HUES64 (cell line): ENCODE measurements around the gene TP63.

Experiments
- H3K27ac ChIP-seq: 2 replicates; pipeline ENCODE4 v1.7.0; 2013; ENCODE audit warnings: low read depth, low read length, inconsistent platforms
- H3K27me3 ChIP-seq: 2 replicates; pipeline ENCODE4 v1.6.1; 2013; ENCODE audit warnings: mild to moderate bottlenecking, low read length; ENCODE audit not compliant: insufficient read depth
- H3K36me3 ChIP-seq: 2 replicates; pipeline ENCODE4 v1.6.1; 2013; ENCODE audit warnings: mild to moderate bottlenecking, low read length; ENCODE audit not compliant: insufficient read depth
- H3K4me1 ChIP-seq: 2 replicates; pipeline ENCODE4 v1.6.1; 2013; ENCODE audit warnings: mild to moderate bottlenecking, low read length, moderate library complexity; ENCODE audit not compliant: insufficient read depth
- H3K4me3 ChIP-seq: 2 replicates; pipeline ENCODE4 v1.5.1; 2013; ENCODE audit warnings: mild to moderate bottlenecking, low read length, moderate library complexity
- H3K9ac ChIP-seq: 2 replicates; pipeline ENCODE4 v1.6.1; 2013; ENCODE audit warnings: mild to moderate bottlenecking, low read depth, low read length
- H3K9me3 ChIP-seq: 2 replicates; pipeline ENCODE4 v1.6.1; 2013; ENCODE audit warnings: low read depth, low read length; ENCODE audit not compliant: insufficient read depth
- WGBS: fragments of 150-250, 120-280 bp; methylation state at CpG from one replicate; pipeline ENCODE4 v1.1.7; 2013; ENCODE audit warnings: missing lambda C conversion rate; 5-methylcytosine and 5-hydroxymethylcytosine counted together

TP63 gene

DNA sequence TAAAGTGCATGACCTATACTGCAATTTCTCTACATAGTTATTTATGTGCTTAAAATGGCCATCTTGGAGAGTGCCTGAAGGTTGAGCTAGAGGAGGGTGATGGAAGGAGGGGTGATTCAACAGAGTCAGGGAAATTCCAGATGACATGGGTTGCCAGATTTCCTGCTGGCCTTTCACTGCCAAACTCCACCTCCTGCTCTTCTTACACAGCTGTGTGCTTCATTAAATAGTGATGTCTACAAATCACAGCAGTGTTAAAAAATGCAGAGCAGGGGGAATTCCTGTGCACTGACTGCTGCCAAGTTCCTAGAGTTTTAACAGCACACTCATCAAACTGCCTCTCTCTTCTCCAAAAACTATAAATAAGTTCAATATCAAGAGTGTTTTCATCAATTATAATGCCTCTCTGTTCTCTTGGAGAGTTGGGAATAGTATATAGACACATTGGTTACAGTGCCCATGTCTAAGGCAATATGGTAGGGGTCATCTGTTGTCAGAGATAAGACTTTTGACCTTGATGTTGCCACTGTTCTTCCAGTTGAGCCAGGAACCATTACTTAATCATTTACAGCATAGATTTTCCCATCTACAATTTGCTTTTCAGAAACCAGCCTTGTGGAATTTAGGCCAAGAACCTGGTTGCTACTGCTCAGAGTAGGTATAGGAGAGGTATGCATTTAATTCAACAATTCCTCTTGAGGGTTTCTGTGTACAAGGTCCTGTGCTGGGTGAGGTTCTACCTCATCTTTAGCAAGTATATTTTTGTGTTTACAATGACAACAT, 79.6 kb downstream of the TP63 start:
- Histone ChIP-seq H3K9ac (no peak overlapping the region), H3K4me1 (peaks cover 11% of the 10 kb centered on the region; the same call in 1 of the 2 replicates), H3K4me3 (no peak overlapping the region), H3K36me3 (no peaks in the 10 kb centered on the region), H3K27ac (no peak overlapping the region), H3K27me3 (no peaks in the 10 kb centered on the region), H3K9me3 (no peaks in the 10 kb centered on the region)

DNA sequence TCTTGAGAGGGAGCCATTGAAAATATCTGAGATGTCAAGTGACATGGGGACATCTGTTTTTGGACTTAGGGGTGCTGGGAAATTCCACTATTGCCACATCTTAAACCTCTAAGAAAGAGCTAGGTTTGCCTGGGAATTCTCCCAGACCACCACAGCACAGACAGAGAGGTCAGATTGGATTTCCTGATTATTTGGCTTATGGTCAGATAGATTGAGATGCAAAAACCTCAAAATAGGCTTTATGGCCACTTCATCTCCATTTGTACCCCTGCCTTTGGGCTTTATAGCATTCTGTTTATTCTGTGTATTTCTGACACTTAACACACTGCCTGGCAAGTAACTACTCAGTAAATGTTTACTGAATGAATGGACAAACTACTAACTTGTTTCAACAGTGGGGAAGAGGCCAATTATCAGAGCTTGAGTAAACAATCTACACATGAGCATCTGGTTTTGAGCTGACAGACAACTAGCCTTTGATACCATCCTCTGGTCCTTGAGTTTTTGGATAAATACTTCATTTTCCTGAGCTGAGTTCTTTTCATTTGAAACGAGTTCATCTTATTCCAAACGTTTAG, 81.8 kb downstream of the TP63 start:
- 88% methylated on average over 2 of the region's 2 CpGs for WGBS
- H3K9ac ChIP-seq, result no peak overlapping the region
- no peak overlapping the region for H3K4me3 ChIP-seq

GRCh38 chr3:189714991-189715961, 84.1 kb downstream of the TP63 start:
- WGBS, result 74% methylated on average over 3 of the region's 5 CpGs
- H3K27me3 ChIP-seq, result no peaks in the 10 kb centered on the region
- H3K36me3 ChIP-seq, result no peaks in the 10 kb centered on the region
- H3K9me3 ChIP-seq, result no peaks in the 10 kb centered on the region
- H3K4me1 ChIP-seq, result peaks cover 8% of the 10 kb centered on the region; the same call in 1 of the 2 replicates
- no peak overlapping the region for H3K27ac ChIP-seq
- no peak overlapping the region for H3K4me3 ChIP-seq
- no peak overlapping the region for H3K9ac ChIP-seq

More for the DNA sequence above, 81.8 kb downstream of the TP63 start:
- no peaks in the 10 kb centered on the region for H3K36me3 ChIP-seq
- H3K27me3 ChIP-seq, result no peaks in the 10 kb centered on the region
- no peaks in the 10 kb centered on the region for H3K9me3 ChIP-seq
- peaks cover 11% of the 10 kb centered on the region; the same call in 1 of the 2 replicates for H3K4me1 ChIP-seq
- no peak overlapping the region for H3K27ac ChIP-seq

DNA sequence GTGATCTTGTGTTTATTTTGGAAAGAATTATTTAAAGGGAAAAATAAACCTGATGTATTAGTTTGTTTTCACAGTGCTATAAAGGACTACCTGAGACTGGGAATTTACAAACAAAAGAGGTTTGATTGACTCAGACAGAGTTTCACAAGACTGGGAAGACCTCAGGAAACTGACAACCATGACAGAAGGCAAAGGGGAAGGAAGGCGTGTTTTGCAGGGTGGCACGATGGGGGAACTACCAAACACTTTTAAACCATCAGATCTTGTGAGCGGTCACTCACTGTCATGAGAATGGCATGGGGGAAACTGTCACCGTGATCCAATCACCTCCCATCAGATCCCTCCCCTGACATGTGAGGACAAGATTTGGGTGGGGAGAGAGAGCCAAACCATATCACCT, 87.0 kb downstream of the TP63 start:
- Histone ChIP-seq H3K4me3 (no peak overlapping the region), H3K9ac (no peak overlapping the region), H3K27ac (no peak overlapping the region), H3K36me3 (no peaks in the 10 kb centered on the region), H3K9me3 (no peaks in the 10 kb centered on the region), H3K27me3 (no peaks in the 10 kb centered on the region), H3K4me1 (no peaks in the 10 kb centered on the region; the same call in 1 of the 2 replicates)
- WGBS, result 94% methylated on average over 2 of the region's 4 CpGs

GRCh38 chr3:189720736-189721417, 89.7 kb downstream of the TP63 start:
- Histone ChIP-seq H3K9ac (no peak overlapping the region), H3K4me3 (no peak overlapping the region), H3K36me3 (no peaks in the 10 kb centered on the region), H3K27me3 (no peaks in the 10 kb centered on the region), H3K9me3 (no peaks in the 10 kb centered on the region), H3K4me1 (no peaks in the 10 kb centered on the region; the same call in 1 of the 2 replicates), H3K27ac (no peak overlapping the region)
- 92% methylated on average over 5 of the region's 5 CpGs for WGBS

DNA sequence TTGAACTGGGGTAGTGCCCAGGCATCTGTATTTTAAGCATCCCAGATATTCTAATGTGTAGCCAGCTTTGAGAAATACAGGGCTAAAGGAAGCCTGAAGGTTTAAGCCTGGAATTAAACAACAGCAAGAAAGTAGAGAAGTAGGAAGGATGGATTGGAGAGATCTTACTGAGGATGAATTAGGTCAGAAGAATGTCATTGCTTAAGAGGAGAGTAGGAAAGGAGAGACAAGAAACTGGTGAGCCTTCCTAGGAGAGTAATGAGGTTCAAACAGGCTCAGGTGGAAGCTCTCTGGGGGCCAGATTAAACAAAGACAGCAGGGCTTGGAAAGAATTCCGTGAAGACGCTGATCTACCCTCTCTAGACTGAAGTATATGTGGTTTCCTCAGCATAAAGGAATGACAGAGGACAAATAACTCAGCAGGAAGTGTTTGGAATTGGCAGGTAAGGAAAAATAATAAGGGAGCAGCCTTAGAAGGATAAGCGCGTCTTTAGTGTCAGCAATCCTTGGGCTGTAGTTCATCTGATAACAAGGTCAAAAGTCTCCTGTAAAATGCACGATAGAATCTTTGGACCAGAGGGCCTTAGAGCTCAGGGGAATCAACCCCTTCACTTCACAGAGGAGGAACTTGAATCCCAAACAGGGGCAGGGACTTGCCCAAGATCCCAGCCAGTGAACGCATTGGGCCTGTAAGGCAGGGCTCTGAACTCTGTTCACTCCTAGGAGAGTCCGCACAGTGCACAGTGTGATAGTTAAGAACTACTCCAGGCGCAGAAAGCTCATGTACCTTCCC, 90.9 kb downstream of the TP63 start:
- Histone ChIP-seq H3K4me3 (no peak overlapping the region), H3K9ac (no peak overlapping the region), H3K27ac (no peak overlapping the region), H3K9me3 (no peaks in the 10 kb centered on the region), H3K27me3 (no peaks in the 10 kb centered on the region), H3K4me1 (no peaks in the 10 kb centered on the region; the same call in 1 of the 2 replicates), H3K36me3 (no peaks in the 10 kb centered on the region)
- 82% methylated on average over 8 of the region's 8 CpGs for WGBS

GRCh38 chr3:189724356-189724755, 93.2 kb downstream of the TP63 start:
- WGBS, result 97% methylated on average over 4 of the region's 4 CpGs

GRCh38 chr3:189726277-189726676, 95.1 kb downstream of the TP63 start:
- Histone ChIP-seq H3K27ac (no peak overlapping the region), H3K9me3 (no peaks in the 10 kb centered on the region), H3K4me3 (no peak overlapping the region), H3K36me3 (no peaks in the 10 kb centered on the region), H3K9ac (no peak overlapping the region), H3K4me1 (no peaks in the 10 kb centered on the region), H3K27me3 (no peaks in the 10 kb centered on the region)
- 88% methylated on average over 1 of the region's 2 CpGs for WGBS

More at GRCh38 chr3:189724356-189724755, 93.2 kb downstream of the TP63 start:
- H3K36me3 ChIP-seq, result no peaks in the 10 kb centered on the region
- H3K9me3 ChIP-seq, result no peaks in the 10 kb centered on the region
- H3K27ac ChIP-seq, result no peak overlapping the region
- no peaks in the 10 kb centered on the region for H3K27me3 ChIP-seq
- H3K9ac ChIP-seq, result no peak overlapping the region
- H3K4me1 ChIP-seq, result no peaks in the 10 kb centered on the region; the same call in 1 of the 2 replicates
- H3K4me3 ChIP-seq, result no peak overlapping the region

- no CpG with 5 or more reads among the region's 1 CpG for WGBS
- Histone ChIP-seq H3K9me3 (no peaks in the 10 kb centered on the region), H3K4me3 (no peak overlapping the region), H3K36me3 (no peaks in the 10 kb centered on the region), H3K27me3 (no peaks in the 10 kb centered on the region), H3K4me1 (no peaks in the 10 kb centered on the region), H3K27ac (no peak overlapping the region), H3K9ac (no peak overlapping the region)
These were observed 96.0 kb downstream of the TP63 start for GRCh38 chr3:189727158-189727557.

DNA sequence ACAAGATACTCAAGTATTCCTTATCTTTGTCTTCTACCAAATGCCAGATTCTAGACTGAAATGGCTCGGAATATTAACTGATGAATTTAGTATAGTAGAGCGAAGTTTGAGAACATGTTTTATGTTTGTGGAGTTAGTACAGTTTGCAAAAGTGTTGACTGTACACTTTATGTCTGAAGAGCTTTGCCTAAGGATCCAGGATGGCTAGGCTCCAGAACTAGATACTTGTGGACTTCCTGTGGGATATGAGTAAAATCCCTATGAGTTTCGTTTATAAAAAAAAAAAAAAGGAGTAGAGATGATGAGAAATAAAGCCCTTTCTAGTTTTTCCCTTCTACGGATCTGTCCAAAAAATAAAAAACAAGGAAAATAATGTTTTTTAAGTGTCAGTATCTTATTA, 96.7 kb downstream of the TP63 start:
- H3K27ac ChIP-seq, result no peak overlapping the region
- H3K9me3 ChIP-seq, result no peaks in the 10 kb centered on the region
- no peaks in the 10 kb centered on the region for H3K36me3 ChIP-seq
- 95% methylated on average over 3 of the region's 4 CpGs for WGBS
- H3K4me1 ChIP-seq, result no peaks in the 10 kb centered on the region
- H3K9ac ChIP-seq, result no peak overlapping the region
- no peak overlapping the region for H3K4me3 ChIP-seq
- H3K27me3 ChIP-seq, result no peaks in the 10 kb centered on the region
